ENCODE data around the gene RUBCN.
A peak's percentile ranks its signal among the peaks of the same experiment; 100 is the strongest.
"Not testable (repeated sequence)": the region's sequence is repeated elsewhere in the genome, so short reads cannot be mapped to it uniquely, and the experiment has no call there.

Gene RUBCN

DNA sequence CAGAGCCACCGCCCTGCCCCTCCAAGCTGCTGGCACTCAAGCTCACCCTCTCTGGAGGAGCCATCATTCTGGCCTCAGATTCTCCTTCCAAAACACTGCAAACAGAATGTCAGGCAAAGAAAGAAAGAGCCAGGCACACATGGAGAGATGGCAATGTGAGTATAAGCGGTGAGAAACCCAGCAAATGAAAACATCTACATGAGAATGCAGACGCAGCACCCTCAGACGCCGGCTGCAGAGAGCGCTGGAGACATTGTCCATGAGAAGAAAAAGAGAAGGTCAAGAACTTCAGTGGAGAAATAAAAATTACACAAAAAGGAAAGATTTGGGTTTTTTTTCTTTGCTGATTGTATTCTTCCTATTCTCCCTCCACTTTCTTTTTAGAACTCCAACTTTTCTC is 74.4 kb downstream of the RUBCN start:
- intact Hi-C loops (cut with DNase I), result not testable (repeated sequence)
- peak in 1 of 10 donors; percentile 57 for DNase-seq

DNA sequence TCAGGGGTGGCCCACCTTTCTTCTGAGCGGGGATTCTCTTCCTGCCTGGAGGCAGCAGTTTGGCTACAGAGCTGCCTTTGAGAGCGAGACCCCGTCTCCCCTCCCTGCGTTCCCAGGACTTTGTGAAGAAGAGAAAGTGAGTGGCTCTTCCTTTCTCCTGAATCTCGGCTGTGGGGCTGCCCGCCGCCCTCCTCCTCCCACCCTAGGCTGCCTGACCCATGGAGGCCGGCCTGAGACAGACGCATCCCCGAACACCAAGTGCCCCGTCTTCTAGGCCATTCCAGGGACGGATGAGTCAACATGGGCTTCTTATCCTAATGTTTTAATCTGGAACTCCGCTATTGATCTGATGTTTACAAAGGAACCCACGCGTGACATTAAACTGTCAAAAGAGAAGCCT is 74.8 kb downstream of the RUBCN start:
- intact Hi-C loops (cut with DNase I), result not testable (repeated sequence)

DNA sequence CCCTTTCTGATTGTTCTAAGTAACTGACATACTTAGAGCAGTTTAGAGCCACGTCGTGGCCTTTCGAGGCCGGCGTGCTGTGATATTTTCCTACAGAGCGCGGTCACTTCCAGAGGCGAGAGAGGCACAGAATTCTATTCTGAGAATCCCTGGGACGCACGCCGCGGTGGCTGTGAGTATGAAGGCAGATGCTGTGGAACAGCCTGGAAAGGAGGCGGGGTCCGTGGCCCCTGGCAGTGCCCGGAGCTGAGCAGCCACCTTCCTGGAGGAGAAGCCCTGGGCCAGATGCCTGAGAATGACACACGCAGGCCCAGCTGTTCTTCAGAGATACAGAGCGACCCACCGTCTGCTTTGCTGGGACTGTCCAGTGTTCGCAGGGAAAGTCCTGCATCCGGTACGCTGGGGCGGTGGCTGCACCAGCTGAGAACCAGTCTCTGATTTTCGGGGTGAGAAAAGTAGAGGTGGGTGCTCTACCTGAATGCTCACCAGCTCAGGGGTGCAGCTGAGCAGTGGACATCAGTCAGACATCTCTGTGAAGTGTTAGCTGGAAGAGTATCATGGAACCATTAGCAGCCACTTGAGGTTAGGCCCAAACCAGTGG is 75.4 kb downstream of the RUBCN start:
- intact Hi-C loops (cut with DNase I), result not testable (repeated sequence)
- peak in 2 of 10 donors; percentile 51 to 72 for DNase-seq

More for the DNA sequence above, 74.8 kb downstream of the RUBCN start:
- peak in 2 of 10 donors; percentile 52 to 61 for DNase-seq

DNA sequence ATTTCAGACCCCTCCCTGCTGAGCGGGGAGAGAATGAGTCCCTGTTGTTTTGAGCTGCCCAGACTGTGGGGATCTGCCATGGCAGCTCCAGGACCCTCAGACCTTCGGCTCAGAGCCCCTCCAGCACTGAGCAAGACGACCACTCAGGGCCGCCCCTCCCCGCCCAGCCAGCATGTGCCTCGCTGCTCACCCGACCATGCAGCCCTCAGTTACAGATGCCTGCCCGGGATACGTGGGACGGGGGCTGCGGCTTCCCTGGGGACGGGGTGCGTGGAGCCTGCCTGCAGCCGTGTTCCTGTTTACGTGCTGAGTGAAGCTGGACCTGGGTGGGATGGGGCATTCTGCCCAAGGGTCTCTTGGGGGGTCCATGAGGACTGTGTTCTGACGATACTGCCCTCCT is 77.0 kb downstream of the RUBCN start:
- DNase-seq, result peak in 2 of 10 donors; percentile 70 to 85
- intact Hi-C loops (cut with DNase I), result not testable (repeated sequence)

DNA sequence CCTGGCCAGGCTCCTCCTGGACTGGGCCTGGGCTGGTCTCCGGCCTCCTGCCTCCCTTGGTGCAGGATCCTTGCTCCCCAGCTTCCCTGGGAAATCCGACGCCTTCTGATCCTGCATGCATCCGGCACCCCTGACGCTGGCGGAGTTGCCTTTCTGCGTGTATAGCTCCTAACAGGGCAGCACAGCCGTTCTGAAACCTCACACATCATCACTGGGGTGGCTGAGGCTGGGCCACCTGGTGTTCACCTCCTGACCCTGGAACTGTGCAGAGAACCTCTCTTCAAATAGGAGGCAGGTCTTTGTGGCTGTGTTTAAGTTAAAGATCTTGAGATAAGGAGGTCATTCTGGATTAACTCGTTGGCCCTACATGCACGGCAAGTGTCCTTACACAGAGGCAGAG is 77.6 kb downstream of the RUBCN start:
- intact Hi-C loops (cut with DNase I); DNase-seq: not testable (repeated sequence)

DNA sequence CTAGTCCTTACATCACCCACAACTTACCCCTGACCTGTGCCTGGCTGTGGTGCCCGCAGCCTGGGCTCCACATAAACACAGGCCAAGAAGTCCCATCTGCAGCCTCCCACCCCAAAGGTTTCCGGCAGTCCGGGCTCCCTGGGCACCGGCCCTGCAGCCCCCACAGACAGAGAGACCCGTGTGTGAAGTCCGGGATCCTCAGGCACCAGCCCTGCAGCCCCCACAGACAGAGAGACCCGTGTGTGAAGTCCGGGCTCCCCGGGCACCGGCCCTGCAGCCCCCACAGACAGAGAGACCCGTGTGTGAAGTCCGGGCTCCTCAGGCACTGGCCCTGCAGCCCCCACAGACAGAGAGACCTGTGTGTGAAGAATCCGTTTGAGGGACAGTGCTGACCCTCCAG is 78.0 kb downstream of the RUBCN start:
- intact Hi-C loops (cut with DNase I), result not testable (repeated sequence)

DNA sequence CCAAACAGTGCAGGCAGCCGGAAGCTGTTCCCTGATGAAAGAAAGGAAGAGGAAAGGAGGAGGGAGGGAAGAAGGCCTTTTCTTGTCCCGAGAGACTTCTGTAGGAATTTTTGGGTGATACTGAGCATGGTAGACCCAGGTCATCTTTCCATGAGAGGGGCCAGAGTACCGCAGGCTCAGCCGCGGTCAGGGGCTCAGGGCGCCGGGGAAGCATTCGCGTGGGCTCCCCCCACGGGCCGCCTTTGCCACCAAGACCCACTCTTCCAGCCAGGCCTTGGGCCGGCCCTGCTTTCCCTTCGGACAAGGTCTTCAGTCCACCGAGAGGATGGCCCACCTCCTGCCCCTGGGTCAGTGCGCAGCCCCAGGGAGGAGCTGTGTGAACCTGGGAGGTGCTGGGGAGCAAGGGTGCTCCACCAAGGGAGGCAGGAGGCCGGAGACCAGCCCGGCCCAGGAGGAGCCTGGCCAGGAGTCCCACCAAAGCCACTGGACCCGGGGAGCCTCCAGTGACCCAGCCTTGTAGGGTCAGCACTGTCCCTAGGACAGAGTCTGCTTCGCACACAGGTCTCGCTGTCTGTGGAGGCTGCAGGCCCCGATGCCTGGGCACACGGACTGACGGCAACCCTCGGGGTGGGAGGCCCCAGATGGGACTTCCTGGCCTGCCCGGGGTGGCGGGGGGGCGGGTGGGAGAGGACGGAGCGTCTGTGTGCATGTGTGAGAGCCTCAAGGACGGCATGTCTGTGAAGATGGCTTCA is 79.0 kb downstream of the RUBCN start:
- DNase-seq, result peak in 1 of 10 donors; percentile 32
- intact Hi-C loops (cut with DNase I), result not testable (repeated sequence)

More for the DNA sequence above, 78.0 kb downstream of the RUBCN start:
- DNase-seq, result not testable (repeated sequence)

DNA sequence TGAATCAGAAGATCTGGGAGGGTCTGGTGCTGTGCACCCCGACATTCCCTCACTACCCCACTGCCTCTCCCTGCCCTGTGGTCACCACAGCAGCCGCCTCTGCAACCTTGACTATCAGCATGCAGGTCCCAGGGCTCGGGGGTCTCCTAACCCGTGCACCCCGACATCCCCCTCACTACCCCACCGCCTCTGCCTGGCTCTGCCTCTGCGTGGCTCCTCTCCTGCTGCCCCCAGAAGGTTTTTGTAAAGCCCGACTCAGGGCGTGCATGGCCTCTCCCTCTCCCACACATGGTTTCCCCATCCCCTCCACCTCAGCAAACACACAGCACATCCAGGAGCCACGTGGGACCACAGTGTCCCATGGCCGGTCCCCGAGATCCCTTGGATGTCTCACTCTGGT is 79.7 kb downstream of the RUBCN start:
- intact Hi-C loops (cut with DNase I); DNase-seq: not testable (repeated sequence)

DNA sequence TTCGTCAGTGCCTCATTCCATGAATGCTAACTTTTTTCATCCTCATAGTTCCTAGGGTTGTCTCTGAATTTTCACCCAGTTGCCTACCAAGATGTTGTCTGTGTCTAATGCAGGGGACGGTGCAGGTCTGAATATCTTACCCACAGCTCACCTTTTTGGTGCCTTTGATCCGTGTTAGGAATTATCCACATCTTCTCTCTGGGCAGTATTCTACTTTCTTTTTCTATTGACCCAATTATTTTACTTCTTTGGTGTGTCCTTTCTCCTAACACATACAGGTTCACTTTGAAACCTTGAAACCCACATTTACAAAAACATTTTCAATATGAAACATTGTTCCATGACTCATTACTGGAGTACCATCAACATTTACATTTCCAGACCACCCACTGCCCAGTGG is 80.6 kb downstream of the RUBCN start:
- intact Hi-C loops (cut with DNase I); DNase-seq: not testable (repeated sequence)

DNA sequence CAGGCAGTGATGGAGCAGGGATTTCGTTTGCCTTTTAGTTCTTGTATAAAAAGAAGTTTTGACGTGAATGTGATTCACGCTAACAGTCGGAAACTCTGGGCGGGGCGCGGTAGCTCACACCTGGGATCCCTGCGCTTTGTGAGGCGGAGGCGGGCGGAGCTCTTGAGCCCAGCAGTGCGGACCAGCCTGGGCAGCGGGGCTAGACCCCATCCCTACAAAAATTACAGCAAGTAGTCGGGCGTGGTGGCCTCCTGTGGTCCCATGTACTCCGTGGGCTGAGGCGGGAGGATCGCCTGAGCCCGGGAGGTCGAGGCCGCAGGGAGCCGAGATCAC is 81.7 kb downstream of the RUBCN start:
- DNase-seq; intact Hi-C loops (cut with DNase I): not testable (repeated sequence)

DNA sequence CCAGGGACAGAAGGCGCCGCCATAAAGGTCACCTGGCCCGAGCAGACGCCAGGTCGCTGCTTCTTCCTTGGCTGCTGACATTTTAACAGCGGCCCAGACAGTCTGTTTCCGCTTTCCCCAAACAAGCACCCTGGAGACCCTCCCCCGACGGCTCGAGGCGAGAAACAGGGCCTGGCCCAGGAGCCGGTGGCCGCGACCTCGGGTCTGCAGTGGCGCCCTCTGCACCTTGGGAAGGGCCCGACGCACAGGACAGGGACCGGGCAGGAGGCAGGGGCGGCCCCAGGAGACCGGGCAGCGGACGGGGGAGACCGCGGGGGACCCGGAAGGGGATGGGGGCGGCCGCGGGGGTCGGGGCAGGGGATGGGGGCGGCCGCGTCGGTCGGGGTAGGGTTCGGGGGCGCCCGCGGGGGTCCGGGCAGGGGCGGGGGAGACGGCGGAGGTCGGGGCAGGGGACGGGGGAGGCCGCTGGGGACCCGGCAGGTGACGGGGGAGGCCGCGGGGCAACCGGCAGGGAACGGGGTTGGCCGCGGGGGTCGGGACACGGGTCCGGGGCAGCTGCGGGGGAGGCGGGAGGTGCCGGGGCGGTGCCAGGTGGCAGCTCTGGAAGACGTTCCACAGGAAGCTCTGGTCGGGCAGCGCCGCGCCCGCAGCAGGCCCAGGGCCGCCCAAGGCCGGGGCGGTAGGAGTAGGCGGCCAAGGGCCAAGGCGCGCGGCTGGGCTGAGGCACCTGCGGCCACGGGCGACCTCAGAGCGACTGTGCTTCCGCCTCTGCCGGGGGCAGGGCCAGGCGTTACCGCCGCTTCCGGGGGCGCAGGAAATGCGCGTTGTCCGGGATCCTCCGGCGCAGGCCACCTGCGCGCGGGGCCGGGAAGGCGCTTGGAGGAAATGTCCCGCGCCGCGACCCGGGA is 82.4 kb downstream of the RUBCN start:
- peak in 3 of 10 donors; percentile 57 to 85 (median 77) for DNase-seq
- intact Hi-C loops (cut with DNase I), result not testable (repeated sequence)

DNA sequence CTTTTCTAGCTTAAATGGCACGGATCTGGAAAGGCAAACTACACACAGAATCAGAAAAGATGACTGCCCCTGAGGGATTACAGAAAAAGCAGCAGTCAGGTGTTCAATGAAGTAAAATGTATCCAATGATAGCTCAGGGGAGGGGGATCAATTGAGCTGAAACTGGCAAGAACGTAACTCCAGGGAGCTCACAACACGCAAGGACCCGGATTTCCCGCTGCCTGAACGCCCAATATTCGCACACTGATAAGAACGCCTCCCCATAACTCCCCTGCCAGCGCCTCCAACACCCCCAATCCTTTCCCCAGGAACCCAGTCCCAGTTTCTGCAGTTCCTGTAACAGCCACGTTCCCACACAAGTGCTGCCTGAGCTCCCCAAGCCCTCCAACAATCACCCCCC is 83.8 kb downstream of the RUBCN start:
- intact Hi-C loops (cut with DNase I), result not testable (repeated sequence)
- peak in 1 of 10 donors; percentile 49 for DNase-seq

DNA sequence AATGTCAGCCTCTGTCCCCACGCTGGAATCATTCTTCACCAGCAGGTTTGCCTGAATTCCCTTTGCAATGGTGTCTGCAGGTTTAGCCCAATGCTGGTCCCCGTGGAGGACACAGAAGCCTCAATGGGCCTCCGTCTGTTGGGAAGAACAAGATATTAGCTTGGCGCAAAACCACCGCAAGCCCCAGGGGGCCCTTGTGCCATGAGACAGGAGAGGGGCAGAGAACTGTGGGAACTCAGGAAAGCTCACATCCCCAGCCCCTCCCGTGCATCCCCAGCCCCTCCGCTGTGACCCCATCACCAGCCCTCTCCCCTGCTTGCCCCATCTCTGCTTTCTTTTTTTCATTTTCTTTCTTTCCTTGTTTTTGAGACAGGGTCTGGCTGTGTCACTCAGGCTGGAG is 89.1 kb downstream of the RUBCN start:
- intact Hi-C loops (cut with DNase I), result not testable (repeated sequence)
- DNase-seq, result peak in 1 of 10 donors; percentile 64

DNA sequence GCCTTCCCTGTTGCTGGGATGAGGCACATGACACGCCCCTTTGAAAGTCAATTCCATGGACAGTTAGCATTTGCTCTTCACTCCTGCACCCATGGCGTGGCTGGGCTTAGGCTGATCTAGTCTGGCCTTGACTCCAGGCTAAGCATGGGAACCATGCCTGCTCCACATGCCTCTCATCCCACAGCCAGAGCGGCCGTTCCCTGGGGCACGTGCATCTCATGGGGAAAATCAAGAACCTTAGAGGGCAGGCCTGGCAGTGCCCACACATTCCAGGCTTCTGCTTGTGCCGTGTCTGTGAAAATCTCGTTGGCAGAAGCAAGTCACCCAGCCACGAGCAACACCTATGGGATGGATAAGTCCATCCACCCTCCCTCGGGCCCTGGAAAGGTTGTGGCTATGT is 89.5 kb downstream of the RUBCN start:
- intact Hi-C loops (cut with DNase I), result not testable (repeated sequence)

DNA sequence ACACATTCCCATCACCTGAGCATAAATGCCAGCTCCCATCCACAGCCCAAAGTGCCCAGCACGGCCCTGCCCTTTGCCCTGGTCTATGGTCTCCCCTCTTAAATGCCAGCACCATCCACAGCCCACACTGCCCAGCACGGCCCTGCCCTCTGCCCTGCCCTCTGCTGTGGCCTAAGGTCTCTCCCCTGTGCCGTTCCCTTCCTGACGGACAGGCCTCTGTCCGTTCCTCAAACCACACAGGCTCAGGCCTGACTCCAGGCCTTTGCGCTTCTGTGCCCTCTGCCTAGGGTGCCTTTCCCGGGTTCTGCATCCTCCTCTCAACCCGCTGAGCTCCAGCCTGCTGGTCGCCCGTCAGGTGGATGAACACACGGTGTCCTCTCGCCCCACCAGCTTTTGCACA is 90.4 kb downstream of the RUBCN start:
- intact Hi-C loops (cut with DNase I), result not testable (repeated sequence)
- peak in 1 of 10 donors; percentile 39 for DNase-seq

More for the DNA sequence above, 89.5 kb downstream of the RUBCN start:
- peak in 1 of 10 donors; percentile 66 for DNase-seq

DNA sequence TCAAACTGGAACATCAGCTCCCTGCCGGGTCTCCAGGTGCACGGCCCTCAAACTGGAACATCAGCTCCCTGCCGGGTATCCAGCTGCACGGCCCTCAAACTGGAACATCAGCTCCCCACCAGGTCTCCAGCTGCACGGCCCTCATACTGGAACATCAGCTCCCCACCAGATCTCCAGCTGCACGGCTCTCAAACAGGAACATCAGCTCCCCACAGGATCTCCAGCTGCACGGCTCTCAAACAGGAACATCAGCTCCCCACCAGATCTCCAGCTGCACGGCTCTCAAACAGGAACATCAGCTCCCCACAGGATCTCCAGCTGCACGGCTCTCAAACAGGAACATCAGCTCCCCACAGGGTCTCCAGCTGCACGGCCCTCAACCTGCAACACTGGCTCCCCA is 99.1 kb downstream of the RUBCN start:
- DNase-seq, result peak in 1 of 10 donors; percentile 41
- intact Hi-C loops (cut with DNase I), result not testable (repeated sequence)

DNA sequence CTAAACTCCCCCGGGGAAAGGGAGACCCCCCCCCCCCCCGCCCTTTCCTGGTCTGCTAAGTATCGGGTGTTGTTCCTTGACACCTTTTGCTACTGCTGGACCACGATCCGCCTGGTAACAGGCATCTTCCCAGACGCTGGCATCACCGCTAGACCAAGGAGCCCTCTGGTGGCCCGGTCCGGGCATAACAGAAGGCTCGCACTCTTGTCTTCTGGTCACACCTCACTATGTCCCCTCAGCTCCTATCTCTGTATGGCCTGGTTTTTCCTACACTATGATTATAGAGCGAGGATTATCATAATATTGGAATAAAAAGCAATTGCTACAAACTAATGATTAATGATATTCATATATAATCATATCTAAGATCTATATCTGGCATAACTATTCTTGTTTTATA is 104.7 kb downstream of the RUBCN start:
- DNase-seq; intact Hi-C loops (cut with DNase I): not testable (repeated sequence)

DNA sequence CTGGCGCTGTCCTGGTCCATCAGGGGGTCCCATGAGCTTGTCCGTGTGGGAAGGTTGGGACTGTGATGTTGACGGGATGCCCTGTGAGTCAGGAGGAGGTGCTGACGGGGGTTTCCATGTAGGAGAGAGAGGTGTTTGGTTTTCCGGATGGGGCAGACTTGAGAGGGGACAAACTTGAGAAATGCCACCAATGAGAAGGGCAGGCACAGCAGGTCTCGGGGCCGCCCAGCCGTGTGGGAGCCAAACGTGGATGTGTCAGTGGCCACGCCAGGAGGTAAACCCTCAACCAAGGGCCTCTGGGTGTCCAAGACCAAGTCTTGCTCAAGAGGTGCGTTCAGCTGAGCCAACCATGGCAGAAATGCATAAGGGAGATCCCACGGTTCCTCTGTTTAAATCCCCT is 105.9 kb downstream of the RUBCN start:
- intact Hi-C loops (cut with DNase I); DNase-seq: not testable (repeated sequence)

DNA sequence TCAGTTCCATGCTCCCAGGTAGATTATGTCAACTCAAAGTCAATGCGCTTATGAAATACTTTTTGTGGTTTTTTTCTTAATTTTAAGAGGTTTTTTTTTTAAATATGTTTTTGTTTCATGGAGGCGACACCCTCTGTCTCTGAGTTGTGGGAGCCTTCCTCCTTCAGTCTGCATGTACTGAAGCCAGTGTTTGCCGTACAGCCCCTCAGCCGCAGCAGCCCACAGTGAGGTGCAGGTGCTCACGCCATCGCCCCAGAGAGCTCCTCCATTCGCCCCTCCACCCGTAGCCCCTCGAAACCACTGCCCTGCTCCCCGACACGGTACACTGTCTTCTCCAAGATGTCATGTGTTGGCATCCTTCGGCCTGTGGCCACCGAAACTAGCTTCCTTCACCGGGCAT is 107.4 kb downstream of the RUBCN start:
- DNase-seq; intact Hi-C loops (cut with DNase I): not testable (repeated sequence)

DNA sequence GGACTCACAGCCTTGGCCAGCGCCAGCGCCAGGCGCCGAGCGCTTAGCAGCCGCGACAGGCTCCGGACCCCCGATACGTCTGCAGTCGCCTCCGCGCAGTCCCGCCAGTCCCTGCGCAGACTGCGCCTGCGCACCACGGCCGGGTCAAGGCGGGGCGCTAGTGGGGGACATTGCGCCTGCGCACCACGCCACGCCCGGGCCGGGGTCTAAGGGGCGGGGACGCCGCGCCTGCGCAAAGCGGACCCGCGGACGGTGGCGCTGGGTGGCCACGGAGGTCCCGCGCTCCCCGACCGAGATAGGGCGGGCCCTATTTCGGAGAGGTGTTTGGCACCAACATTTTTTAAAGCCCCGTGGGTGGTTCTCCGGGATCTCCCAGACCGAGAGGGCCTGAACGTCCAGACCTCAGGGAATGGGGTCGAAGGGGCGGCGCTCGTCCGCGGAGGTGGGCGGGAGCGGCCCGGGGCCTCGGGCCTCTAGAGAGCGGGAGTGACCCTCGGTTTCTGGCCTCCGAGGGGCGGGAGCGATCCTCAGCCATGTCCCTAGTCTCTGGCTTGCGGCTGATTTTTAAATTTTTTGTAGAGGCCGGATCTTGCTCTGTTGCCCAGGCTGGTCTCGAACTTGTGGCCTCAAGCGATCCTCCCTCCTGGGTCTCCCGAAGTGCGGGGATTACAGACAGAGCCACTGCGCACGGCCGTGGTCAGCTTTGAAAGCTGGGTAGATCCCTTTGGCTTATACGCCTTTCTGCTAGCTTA is 108.8 kb downstream of the RUBCN start:
- intact Hi-C loops (cut with DNase I), result not testable (repeated sequence)

More for the DNA sequence above, 108.8 kb downstream of the RUBCN start:
- peak; percentile 74 to 97 (median 81) for DNase-seq
